Activated CD8-positive, alpha-beta T cell treated with anti-CD3 and anti-CD28 coated beads for 36 hours (primary cell): ENCODE measurements around the gene LPCAT3. TPM values are rescaled to one million over a fixed set of nuclear protein-coding genes. Genes with fewer than 3 reads are reported as not detected.

Experiments
- ATAC-seq: fragments of 200-7000 bp; cut with Tn5 transposase; one replicate; pipeline ENCODE4 v1.10.0; 2021; ENCODE audit warnings: mild to moderate bottlenecking, moderate library complexity
- CTCF ChIA-PET: fragments of 350-600 bp; sonication (Branson Sonifier 250); formaldehyde crosslinking; loops from one replicate; lab custom pipeline; 2021; ENCODE audit warnings: antibody characterized with exemption; lab: Charles Lee
- POLR2A ChIA-PET: fragments of 350-600 bp; sonication (Branson Sonifier 250); formaldehyde crosslinking; loops from one replicate; lab custom pipeline; 2021; ENCODE audit warnings: antibody characterized with exemption; lab: Charles Lee
- DNase-seq: peaks from one replicate; pipeline ENCODE4 v3.0.0-alpha.2; 2020
- H3K27ac Mint-ChIP-seq: one replicate; pipeline ENCODE4 v1.8.0; 2021; ENCODE audit warnings: mild to moderate bottlenecking, mixed read lengths
- H3K27me3 Mint-ChIP-seq: one replicate; pipeline ENCODE4 v1.8.0; 2021; ENCODE audit warnings: mixed read lengths
- H3K36me3 Mint-ChIP-seq: one replicate; pipeline ENCODE4 v1.8.0; 2021; ENCODE audit warnings: low read depth, mixed read lengths
- H3K4me1 Mint-ChIP-seq: one replicate; pipeline ENCODE4 v1.8.0; 2021; ENCODE audit warnings: low read depth, mixed read lengths
- H3K4me3 Mint-ChIP-seq: one replicate; pipeline ENCODE4 v1.8.0; 2021; ENCODE audit warnings: mild to moderate bottlenecking, moderate library complexity, mixed read lengths
- H3K9me3 Mint-ChIP-seq: one replicate; pipeline ENCODE4 v1.8.0; 2021; ENCODE audit warnings: mixed read lengths
- intact Hi-C: fragments of 100-400 bp; cut with micrococcal nuclease; formaldehyde crosslinking; loops from one replicate; pipeline ENCODE4 v1.10.0; 2022
- total RNA-seq, 2 experiments: library from RNA; stranded (reverse); gene quantifications; one replicate each; pipeline ENCODE4 v1.2.3, GENCODE V29; 2021
- TF ChIP-seq, protein P1 (sequence below): fragments of 200-600 bp; IDR thresholded peaks from one replicate; pipeline ENCODE4 v1.8.0; 2022; ENCODE audit warnings: antibody characterized with exemption, mild to moderate bottlenecking

LPCAT3 gene
- total RNA-seq, 2 experiments from 2014 or later = 17.3 to 18.1 TPM

DNA sequence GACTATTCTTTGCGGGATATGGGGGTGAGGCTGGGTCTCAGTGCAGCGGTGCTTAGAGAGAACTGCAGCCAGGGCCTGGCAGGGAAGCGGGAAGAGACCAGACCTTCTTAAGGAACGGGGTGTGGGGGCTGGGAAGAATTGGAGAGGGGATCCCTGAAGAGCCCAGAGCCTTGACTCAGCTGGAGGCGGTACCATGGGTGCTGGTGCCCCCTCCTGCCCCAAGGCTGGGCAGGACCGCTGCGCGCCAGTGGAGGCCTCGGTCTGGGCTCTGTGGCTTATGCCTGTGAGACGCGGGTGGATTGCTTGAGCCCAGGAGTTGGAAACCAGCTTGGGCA is 76.0 kb downstream of the LPCAT3 start:
- ChIA-PET POLR2A (interaction anchor here (1.3 to 36.0 kb wide), 6 partner anchors 3 to 91 kb away, joined by 4 to 1266 read pairs (median 130); partner anchors contain the start of genes ATN1, C12orf57, CDCA3 and EMG1), CTCF (interaction anchor here (1.0 to 22.8 kb wide), 3 partner anchors 18 to 70 kb away, joined by 3 to 460 read pairs (median 21); no protein-coding TSS in a partner anchor)
- H3K27ac Mint-ChIP-seq = peak overlapping the region; percentile 93
- H3K9me3 Mint-ChIP-seq = no peaks in the 10 kb centered on the region
- TF ChIP-seq, protein P1, sequence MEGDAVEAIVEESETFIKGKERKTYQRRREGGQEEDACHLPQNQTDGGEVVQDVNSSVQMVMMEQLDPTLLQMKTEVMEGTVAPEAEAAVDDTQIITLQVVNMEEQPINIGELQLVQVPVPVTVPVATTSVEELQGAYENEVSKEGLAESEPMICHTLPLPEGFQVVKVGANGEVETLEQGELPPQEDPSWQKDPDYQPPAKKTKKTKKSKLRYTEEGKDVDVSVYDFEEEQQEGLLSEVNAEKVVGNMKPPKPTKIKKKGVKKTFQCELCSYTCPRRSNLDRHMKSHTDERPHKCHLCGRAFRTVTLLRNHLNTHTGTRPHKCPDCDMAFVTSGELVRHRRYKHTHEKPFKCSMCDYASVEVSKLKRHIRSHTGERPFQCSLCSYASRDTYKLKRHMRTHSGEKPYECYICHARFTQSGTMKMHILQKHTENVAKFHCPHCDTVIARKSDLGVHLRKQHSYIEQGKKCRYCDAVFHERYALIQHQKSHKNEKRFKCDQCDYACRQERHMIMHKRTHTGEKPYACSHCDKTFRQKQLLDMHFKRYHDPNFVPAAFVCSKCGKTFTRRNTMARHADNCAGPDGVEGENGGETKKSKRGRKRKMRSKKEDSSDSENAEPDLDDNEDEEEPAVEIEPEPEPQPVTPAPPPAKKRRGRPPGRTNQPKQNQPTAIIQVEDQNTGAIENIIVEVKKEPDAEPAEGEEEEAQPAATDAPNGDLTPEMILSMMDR = no peak
- peaks cover 46% of the 10 kb centered on the region for H3K4me1 Mint-ChIP-seq
- H3K36me3 Mint-ChIP-seq = peaks cover 39% of the 10 kb centered on the region
- H3K4me3 Mint-ChIP-seq = peak overlapping the region; percentile 85
- no peak for ATAC-seq
- intact Hi-C loops = loop anchor here (2.0 to 10.0 kb wide), 2 partner anchors 77 to 163 kb away; partner anchors contain the start of genes C1RL and LPCAT3
- H3K27me3 Mint-ChIP-seq = no peaks in the 10 kb centered on the region
- no peak for DNase-seq

DNA sequence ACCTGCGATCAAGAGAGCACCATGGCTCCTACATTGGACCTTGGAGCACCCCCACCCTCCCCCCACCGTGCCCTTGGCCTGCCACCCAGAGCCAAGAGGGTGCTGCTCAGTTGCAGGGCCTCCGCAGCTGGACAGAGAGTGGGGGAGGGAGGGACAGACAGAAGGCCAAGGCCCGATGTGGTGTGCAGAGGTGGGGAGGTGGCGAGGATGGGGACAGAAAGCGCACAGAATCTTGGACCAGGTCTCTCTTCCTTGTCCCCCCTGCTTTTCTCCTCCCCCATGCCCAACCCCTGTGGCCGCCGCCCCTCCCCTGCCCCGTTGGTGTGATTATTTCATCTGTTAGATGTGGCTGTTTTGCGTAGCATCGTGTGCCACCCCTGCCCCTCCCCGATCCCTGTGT is 76.5 kb downstream of the LPCAT3 start:
- ChIA-PET CTCF (interaction anchor here (1.0 to 22.8 kb wide), 4 partner anchors 15 to 69 kb away, joined by 3 to 460 read pairs (median 56); partner anchors contain the start of gene ATN1), POLR2A (interaction anchor here (1.3 to 36.0 kb wide), 5 partner anchors 13 to 90 kb away, joined by 4 to 1266 read pairs (median 90); partner anchors contain the start of genes ATN1, C12orf57, CDCA3 and EMG1)
- no peaks in the 10 kb centered on the region for H3K27me3 Mint-ChIP-seq
- no peak overlapping the region for H3K4me3 Mint-ChIP-seq
- DNase-seq = no peak
- H3K4me1 Mint-ChIP-seq = peaks cover 41% of the 10 kb centered on the region
- H3K27ac Mint-ChIP-seq = no peak overlapping the region
- no peaks in the 10 kb centered on the region for H3K9me3 Mint-ChIP-seq
- intact Hi-C loops = loop anchor here (2.0 to 10.0 kb wide), 2 partner anchors 77 to 163 kb away; partner anchors contain the start of genes C1RL and LPCAT3
- TF ChIP-seq, protein P1 = no peak
- ATAC-seq = no peak
- H3K36me3 Mint-ChIP-seq = peaks cover 37% of the 10 kb centered on the region

DNA sequence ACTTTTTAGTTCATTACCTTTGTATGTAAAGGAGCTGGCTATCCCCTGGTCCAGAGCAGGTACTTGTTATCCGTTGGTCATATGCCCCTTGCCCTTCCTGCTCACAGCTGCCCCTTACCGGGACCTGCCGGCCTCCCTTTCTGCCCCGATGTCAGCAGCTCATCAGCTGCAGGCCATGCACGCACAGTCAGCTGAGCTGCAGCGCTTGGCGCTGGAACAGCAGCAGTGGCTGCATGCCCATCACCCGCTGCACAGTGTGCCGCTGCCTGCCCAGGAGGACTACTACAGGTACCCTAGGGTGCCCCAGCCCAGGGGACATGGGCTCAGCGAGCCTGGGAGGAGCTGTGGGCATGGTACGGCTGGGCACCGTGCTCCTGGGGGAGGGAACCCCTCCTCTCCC is 77.0 kb downstream of the LPCAT3 start:
- Mint-ChIP-seq H3K27ac (peak overlapping the region; percentile 24), H3K9me3 (no peaks in the 10 kb centered on the region), H3K4me3 (no peak overlapping the region), H3K27me3 (no peaks in the 10 kb centered on the region), H3K4me1 (peaks cover 45% of the 10 kb centered on the region), H3K36me3 (peaks cover 40% of the 10 kb centered on the region)
- ChIA-PET CTCF (interaction anchor here (1.1 to 22.8 kb wide), 3 partner anchors 15 to 27 kb away, joined by 4 to 460 read pairs (median 108); partner anchors contain the start of gene ATN1), POLR2A (interaction anchor here (1.3 to 36.0 kb wide), 4 partner anchors 13 to 90 kb away, joined by 4 to 1266 read pairs (median 144); partner anchors contain the start of genes ATN1, C12orf57, CDCA3 and EMG1)
- intact Hi-C loops = loop anchor here (10.0 kb wide), 1 partner anchor 164 kb away; the partner anchor contains the start of gene C1RL
- TF ChIP-seq, protein P1 = no peak
- DNase-seq (no peak), ATAC-seq (no peak)

DNA sequence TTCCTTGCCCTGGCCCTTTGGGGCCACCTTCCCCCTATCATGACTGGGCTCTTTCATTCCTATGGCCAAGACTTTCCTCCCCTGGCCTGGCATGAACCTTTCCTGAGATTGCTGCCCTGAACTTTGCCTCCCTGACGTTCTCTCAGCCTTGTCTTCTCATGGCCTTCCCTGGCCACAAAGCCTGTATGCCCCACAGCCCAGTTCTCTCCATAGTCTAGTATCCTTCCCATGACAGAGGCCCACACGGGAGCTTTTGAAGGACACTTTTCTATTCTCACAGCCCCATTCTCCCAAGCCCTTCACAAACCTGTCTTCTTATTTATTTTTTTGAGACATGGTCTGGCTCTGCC is 79.1 kb downstream of the LPCAT3 start:
- H3K4me3 Mint-ChIP-seq = peak overlapping the region; percentile 83
- peak overlapping the region; percentile 77 for H3K27ac Mint-ChIP-seq
- ChIA-PET POLR2A (interaction anchor here (1.9 to 36.0 kb wide), 6 partner anchors 13 to 70 kb away, joined by 4 to 1266 read pairs (median 48); partner anchors contain the start of genes ATN1, C12orf57, EMG1 and PHB2), CTCF (interaction anchor here (2.2 to 22.8 kb wide), 5 partner anchors 9 to 67 kb away, joined by 6 to 460 read pairs (median 29); partner anchors contain the start of genes ATN1 and SPSB2)
- peaks cover 51% of the 10 kb centered on the region for H3K4me1 Mint-ChIP-seq
- H3K27me3 Mint-ChIP-seq = no peaks in the 10 kb centered on the region
- ATAC-seq (no peak), DNase-seq (no peak)
- intact Hi-C loops = no loop called here
- H3K36me3 Mint-ChIP-seq = peaks cover 40% of the 10 kb centered on the region
- TF ChIP-seq, protein P1 = no peak
- no peaks in the 10 kb centered on the region for H3K9me3 Mint-ChIP-seq
